GM19043 (cell line): ENCODE measurements around the gene ATP2C1.
"Not testable (repeated sequence)": the region's sequence is repeated elsewhere in the genome, so short reads cannot be mapped to it uniquely, and the experiment has no call there.

Source experiments
- ATAC-seq: cut with Tn5 transposase; IDR thresholded peaks from one replicate; pipeline ENCODE4 v1.9.1; 2021; ENCODE audit warnings: low read depth; ENCODE audit not compliant: unreplicated experiment

The ATP2C1 gene

GRCh38 chr3:130972592-130972991 lies 78.7 kb downstream of the ATP2C1 start:
- ATAC-seq: not testable (repeated sequence)

GRCh38 chr3:130973406-130973805 lies 79.5 kb downstream of the ATP2C1 start:
- no peak for ATAC-seq

GRCh38 chr3:130974201-130974600 lies 80.3 kb downstream of the ATP2C1 start:
- ATAC-seq: no peak

- no peak for ATAC-seq
These were observed 81.4 kb downstream of the ATP2C1 start for GRCh38 chr3:130975251-130975650.

GRCh38 chr3:130976706-130977105 lies 82.8 kb downstream of the ATP2C1 start:
- ATAC-seq: no peak

- no peak for ATAC-seq
These were observed 85.2 kb downstream of the ATP2C1 start for GRCh38 chr3:130979117-130979516.

GRCh38 chr3:130981469-130981868 lies 87.6 kb downstream of the ATP2C1 start:
- no peak for ATAC-seq

- ATAC-seq: no peak
These were observed 96.4 kb downstream of the ATP2C1 start for GRCh38 chr3:130990282-130990681.

GRCh38 chr3:130991126-130991525 lies 97.2 kb downstream of the ATP2C1 start:
- no peak for ATAC-seq

- ATAC-seq: no peak
These were observed 98.5 kb downstream of the ATP2C1 start for GRCh38 chr3:130992344-130992743.

- ATAC-seq: no peak
These were observed 103.4 kb downstream of the ATP2C1 start for GRCh38 chr3:130997289-130997688.

GRCh38 chr3:131001071-131001470 lies 107.2 kb downstream of the ATP2C1 start:
- ATAC-seq: no peak

GRCh38 chr3:131004603-131005002 lies 110.7 kb downstream of the ATP2C1 start:
- no peak for ATAC-seq

- ATAC-seq: no peak
These were observed 113.4 kb downstream of the ATP2C1 start for GRCh38 chr3:131007256-131007655.

GRCh38 chr3:131007782-131008181 lies 113.9 kb downstream of the ATP2C1 start:
- ATAC-seq: no peak

GRCh38 chr3:131008326-131008725 lies 114.4 kb downstream of the ATP2C1 start:
- ATAC-seq: no peak

GRCh38 chr3:131009698-131010097 lies 115.8 kb downstream of the ATP2C1 start:
- no peak for ATAC-seq

GRCh38 chr3:131018970-131019369 lies 125.1 kb downstream of the ATP2C1 start:
- no peak for ATAC-seq

GRCh38 chr3:131020122-131020693 lies 126.3 kb downstream of the ATP2C1 start:
- no peak for ATAC-seq

- no peak for ATAC-seq
These were observed 131.7 kb downstream of the ATP2C1 start for GRCh38 chr3:131025539-131025938.

- ATAC-seq: peak; percentile 98
These were observed 132.7 kb downstream of the ATP2C1 start, which contains the start of the genes ASTE1 and NEK11 for GRCh38 chr3:131026321-131027151. TSS of gene ASTE1 (minus strand) at chr3:131026825. CDS start at chr3:131025306, 1,519 bp downstream. TSS of gene NEK11 (plus strand) at chr3:131026877. CDS start at chr3:131029709, 2,832 bp downstream.

- no peak for ATAC-seq
These were observed 135.0 kb downstream of the ATP2C1 start for GRCh38 chr3:131028844-131029243.
